ENCODE results near the gene ATG9B.

ATG9B gene

DNA sequence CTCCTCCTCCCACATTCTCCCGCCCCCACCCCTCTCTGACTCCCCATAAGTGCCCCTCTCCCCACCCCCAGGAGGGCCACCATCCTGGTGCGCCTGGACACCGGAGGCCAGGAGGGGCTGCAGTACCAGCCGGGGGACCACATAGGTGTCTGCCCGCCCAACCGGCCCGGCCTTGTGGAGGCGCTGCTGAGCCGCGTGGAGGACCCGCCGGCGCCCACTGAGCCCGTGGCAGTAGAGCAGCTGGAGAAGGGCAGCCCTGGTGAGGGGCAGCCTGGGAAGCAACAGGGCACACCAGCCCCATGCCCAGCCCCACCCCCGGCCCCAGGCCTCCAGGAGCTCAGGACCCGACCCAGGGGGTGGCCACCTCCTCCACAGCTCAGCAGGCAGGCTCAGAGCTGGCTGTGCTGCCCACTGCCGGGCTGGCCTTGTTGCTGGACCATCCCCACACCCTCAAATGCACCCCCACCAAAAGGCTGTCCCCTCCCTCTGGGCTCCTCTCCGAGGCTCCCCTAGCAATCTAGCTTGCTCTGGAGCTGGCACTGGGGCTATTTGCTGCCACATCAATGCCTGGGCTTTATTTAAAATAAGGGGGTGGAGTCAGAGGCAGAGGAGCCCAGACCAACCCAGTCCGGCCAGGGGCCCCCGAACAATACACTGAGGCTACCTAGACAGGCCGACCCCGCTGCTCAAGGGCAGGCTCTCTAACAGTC lies 14.8 kb downstream of the ATG9B start:
- peaks cover 3% of the 10 kb centered on the region for H3K9me3 ChIP-seq (ENCODE audit: severe bottlenecking)
- H3K4me3 ChIP-seq (ENCODE audit: severe bottlenecking): no peak overlapping the region
- TF ChIP-seq CTCF (IDR thresholded peaks at IDR 0.05; ENCODE audit: poor library complexity, severe bottlenecking): no peak
- no peaks in the 10 kb centered on the region for H3K36me3 ChIP-seq (ENCODE audit: low read depth)
- H3K27ac ChIP-seq (ENCODE audit: poor library complexity, severe bottlenecking): no peak overlapping the region
- no peak for DNase-seq (ENCODE audit: low spot score)
- H3K4me1 ChIP-seq (ENCODE audit: insufficient read depth, poor library complexity, severe bottlenecking): no peaks in the 10 kb centered on the region
- H3K27me3 ChIP-seq (ENCODE audit: insufficient read depth, poor library complexity, severe bottlenecking): no peaks in the 10 kb centered on the region
- no peak for ATAC-seq (ENCODE audit: low read depth)

DNA sequence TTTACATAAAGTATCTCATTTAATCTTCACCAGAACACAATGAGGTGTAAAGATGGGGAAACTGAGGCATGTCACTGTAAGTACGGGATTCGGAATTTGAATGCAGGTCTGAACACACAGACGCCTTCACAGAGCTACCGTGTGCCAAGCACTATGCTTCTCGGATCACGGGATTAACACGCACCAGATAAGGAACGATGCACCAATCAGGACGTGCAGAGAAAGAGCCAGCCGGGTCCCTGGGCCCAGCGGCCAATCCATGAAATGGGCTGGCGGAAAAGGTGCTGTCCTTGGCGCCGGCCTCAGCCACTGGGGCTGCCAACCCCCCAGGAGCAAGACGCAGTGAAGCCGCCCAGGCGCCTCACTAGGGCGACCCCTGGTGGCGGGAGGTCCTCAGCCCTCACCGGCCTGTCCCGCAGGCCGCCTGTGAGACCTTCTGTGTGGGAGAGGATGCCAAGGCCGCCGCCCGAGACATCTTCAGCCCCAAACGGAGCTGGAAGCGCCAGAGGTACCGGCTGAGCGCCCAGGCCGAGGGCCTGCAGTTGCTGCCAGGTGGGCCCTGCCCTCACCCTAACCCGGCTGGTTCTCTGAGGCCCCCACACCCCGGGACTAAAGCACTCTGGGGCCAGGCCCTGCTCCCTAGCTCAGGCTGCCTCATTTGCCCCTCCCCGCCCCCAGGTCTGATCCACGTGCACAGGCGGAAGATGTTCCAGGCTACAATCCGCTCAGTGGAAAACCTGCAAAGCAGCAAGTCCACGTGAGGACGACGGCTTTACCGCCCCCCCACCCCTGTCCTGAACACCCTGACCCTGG lies 15.6 kb downstream of the ATG9B start:
- H3K36me3 ChIP-seq (ENCODE audit: low read depth): no peaks in the 10 kb centered on the region
- peak overlapping the region; percentile 21 for H3K4me3 ChIP-seq (ENCODE audit: severe bottlenecking)
- no peak for DNase-seq (ENCODE audit: low spot score)
- H3K27me3 ChIP-seq (ENCODE audit: insufficient read depth, poor library complexity, severe bottlenecking): no peaks in the 10 kb centered on the region
- peaks cover 3% of the 10 kb centered on the region for H3K9me3 ChIP-seq (ENCODE audit: severe bottlenecking)
- TF ChIP-seq CTCF (IDR thresholded peaks at IDR 0.05; ENCODE audit: poor library complexity, severe bottlenecking): peak; percentile 78
- peak; percentile 69 for ATAC-seq (ENCODE audit: low read depth)
- H3K27ac ChIP-seq (ENCODE audit: poor library complexity, severe bottlenecking): no peak overlapping the region
- no peaks in the 10 kb centered on the region for H3K4me1 ChIP-seq (ENCODE audit: insufficient read depth, poor library complexity, severe bottlenecking)

- no peak for ATAC-seq (ENCODE audit: low read depth)
- Histone ChIP-seq H3K27ac (ENCODE audit: poor library complexity, severe bottlenecking) (no peak overlapping the region), H3K4me1 (ENCODE audit: insufficient read depth, poor library complexity, severe bottlenecking) (no peaks in the 10 kb centered on the region), H3K27me3 (ENCODE audit: insufficient read depth, poor library complexity, severe bottlenecking) (no peaks in the 10 kb centered on the region), H3K4me3 (ENCODE audit: severe bottlenecking) (peak overlapping the region; percentile 21), H3K36me3 (ENCODE audit: low read depth) (no peaks in the 10 kb centered on the region), H3K9me3 (ENCODE audit: severe bottlenecking) (peaks cover 3% of the 10 kb centered on the region)
- DNase-seq (ENCODE audit: low spot score): no peak
- no peak for TF ChIP-seq CTCF (IDR thresholded peaks at IDR 0.05; ENCODE audit: poor library complexity, severe bottlenecking)
Measured at GRCh38 chr7:151008143-151008510, 16.2 kb downstream of the ATG9B start.

DNA sequence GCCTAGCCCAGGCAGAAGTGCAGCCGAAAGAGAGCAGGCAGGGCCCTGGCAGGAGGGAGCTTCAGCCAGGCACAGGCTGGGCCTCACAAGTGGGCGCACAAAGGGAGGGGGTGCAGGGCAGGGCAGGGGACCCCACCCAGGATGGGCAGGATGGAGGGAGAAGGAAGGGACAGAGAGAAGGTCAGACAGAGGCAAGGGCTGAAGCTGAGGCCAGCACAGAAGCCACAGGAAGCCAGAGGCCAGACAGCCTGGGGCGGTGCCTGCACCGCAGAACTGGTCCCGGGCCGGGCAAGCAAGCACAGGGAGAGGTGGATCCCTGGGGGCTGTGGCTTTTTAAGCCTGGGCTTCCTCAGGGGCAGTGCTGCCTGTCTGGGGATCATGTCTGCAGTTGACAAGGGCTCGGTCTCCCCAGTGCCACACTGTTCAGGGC lies 16.8 kb downstream of the ATG9B start:
- H3K9me3 ChIP-seq (ENCODE audit: severe bottlenecking): peaks cover 3% of the 10 kb centered on the region
- 0 out of 3 replicates have a peak, but pooled peaks have one; percentile 23 for ATAC-seq (ENCODE audit: low read depth)
- H3K27me3 ChIP-seq (ENCODE audit: insufficient read depth, poor library complexity, severe bottlenecking): no peaks in the 10 kb centered on the region
- no peak for TF ChIP-seq CTCF (IDR thresholded peaks at IDR 0.05; ENCODE audit: poor library complexity, severe bottlenecking)
- no peak overlapping the region for H3K4me3 ChIP-seq (ENCODE audit: severe bottlenecking)
- H3K36me3 ChIP-seq (ENCODE audit: low read depth): no peaks in the 10 kb centered on the region
- H3K27ac ChIP-seq (ENCODE audit: poor library complexity, severe bottlenecking): no peak overlapping the region
- no peaks in the 10 kb centered on the region for H3K4me1 ChIP-seq (ENCODE audit: insufficient read depth, poor library complexity, severe bottlenecking)
- no peak for DNase-seq (ENCODE audit: low spot score)

All from RWPE2 (cell line).